Astrocyte (in vitro differentiated cells and primary cell): ENCODE data around the gene NUPR2. TPM values are rescaled to one million over a fixed set of nuclear protein-coding genes. Genes with fewer than 3 reads are reported as not detected.
"Not testable (repeated sequence)": the region's sequence is repeated elsewhere in the genome, so short reads cannot be mapped to it uniquely, and the experiment has no call there.

Experiments
- DNase-seq: peaks from one replicate; pipeline ENCODE4 v3.0.0-alpha.2; 2010; ENCODE audit warnings: low read depth
- FAIRE-seq: peaks from 2 replicates; lab custom pipeline; 2011; peaks lifted over from hg19 to GRCh38; lab: Jason Lieb, UNC
- H2AFZ ChIP-seq: 2 replicates; pipeline ENCODE4 v1.6.0; 2012; ENCODE audit warnings: low read depth, low read length, inconsistent platforms
- H3K27ac ChIP-seq: 2 replicates; pipeline ENCODE4 v1.5.1; 2011; ENCODE audit warnings: low read depth, low read length, inconsistent platforms
- H3K27me3 ChIP-seq: 2 replicates; pipeline ENCODE4 v1.6.0; 2011; ENCODE audit warnings: low read length, inconsistent platforms; ENCODE audit not compliant: insufficient read depth
- H3K36me3 ChIP-seq: 2 replicates; pipeline ENCODE4 v1.5.1; 2011; ENCODE audit warnings: low read length, inconsistent platforms; ENCODE audit not compliant: insufficient read depth
- H3K4me1 ChIP-seq: 2 replicates; pipeline ENCODE4 v1.5.1; 2011; ENCODE audit warnings: low read length, inconsistent platforms; ENCODE audit not compliant: insufficient read depth
- H3K4me2 ChIP-seq: 2 replicates; pipeline ENCODE4 v1.6.0; 2012; ENCODE audit warnings: low read length, inconsistent platforms
- H3K4me3 ChIP-seq: 2 replicates; pipeline ENCODE4 v1.5.1; 2011; ENCODE audit warnings: low read depth, mild to moderate bottlenecking, low read length, inconsistent platforms; ENCODE audit not compliant: insufficient read depth
- H3K79me2 ChIP-seq: 2 replicates; pipeline ENCODE4 v1.6.0; 2012; ENCODE audit warnings: mild to moderate bottlenecking, low read length, inconsistent platforms; ENCODE audit not compliant: insufficient read depth
- H3K9ac ChIP-seq: 2 replicates; pipeline ENCODE4 v1.6.0; 2012; ENCODE audit warnings: mild to moderate bottlenecking, low read length, inconsistent platforms
- H3K9me3 ChIP-seq: 2 replicates; pipeline ENCODE4 v1.5.1; 2012; ENCODE audit warnings: low read depth, mild to moderate bottlenecking, low read length, inconsistent platforms; ENCODE audit not compliant: insufficient read depth
- H4K20me1 ChIP-seq: 2 replicates; pipeline ENCODE4 v1.6.0; 2012; ENCODE audit warnings: low read length, inconsistent platforms; ENCODE audit not compliant: insufficient read depth
- H3K27ac Mint-ChIP-seq: one replicate; pipeline ENCODE4 v1.8.0; 2021; ENCODE audit warnings: mild to moderate bottlenecking, mixed read lengths; ENCODE audit not compliant: unreplicated experiment
- H3K27me3 Mint-ChIP-seq: one replicate; pipeline ENCODE4 v1.8.0; 2021; ENCODE audit warnings: low read depth, mixed read lengths; ENCODE audit not compliant: unreplicated experiment
- H3K36me3 Mint-ChIP-seq: one replicate; pipeline ENCODE4 v1.8.0; 2021; ENCODE audit warnings: low read depth, mixed read lengths; ENCODE audit not compliant: unreplicated experiment
- H3K4me1 Mint-ChIP-seq: one replicate; pipeline ENCODE4 v1.8.0; 2021; ENCODE audit warnings: low read depth, mixed read lengths; ENCODE audit not compliant: unreplicated experiment
- H3K4me3 Mint-ChIP-seq: one replicate; pipeline ENCODE4 v1.8.0; 2021; ENCODE audit warnings: mild to moderate bottlenecking, moderate library complexity, mixed read lengths; ENCODE audit not compliant: unreplicated experiment
- H3K9me3 Mint-ChIP-seq: one replicate; pipeline ENCODE4 v1.8.0; 2021; ENCODE audit warnings: mild to moderate bottlenecking, mixed read lengths; ENCODE audit not compliant: unreplicated experiment
- CTCF ChIP-seq: IDR thresholded peaks from 2 replicates; pipeline ENCODE4 v1.5.1; 2011; ENCODE audit warnings: low read depth, mild to moderate bottlenecking, inconsistent platforms, low read length, moderate library complexity; ENCODE audit not compliant: insufficient read depth
- EZH2 ChIP-seq: IDR thresholded peaks from 2 replicates; pipeline ENCODE4 v1.6.1; 2012; ENCODE audit warnings: mild to moderate bottlenecking, low read length, inconsistent platforms; ENCODE audit not compliant: insufficient read depth
- total RNA-seq: library from RNA; stranded (reverse); gene quantifications from 2 replicates; pipeline ENCODE4 v1.2.1, GENCODE V29; 2021

Gene NUPR2
- total RNA-seq, 1 donor from 2014 or later, result not detected

GRCh38 chr7:56097700-56098099 lies 18.5 kb downstream of the NUPR2 start:
- Mint-ChIP-seq H3K4me1 (no peaks in the 10 kb centered on the region), H3K27ac (no peak overlapping the region), H3K9me3 (no peaks in the 10 kb centered on the region), H3K4me3 (no peak overlapping the region), H3K27me3 (no peaks in the 10 kb centered on the region), H3K36me3 (no peaks in the 10 kb centered on the region)
- Histone ChIP-seq H3K9me3 (no peaks in the 10 kb centered on the region), H3K4me3 (no peak overlapping the region), H3K4me2 (peak overlapping the region; percentile 2), H3K4me1 (peaks cover 11% of the 10 kb centered on the region), H3K36me3 (peaks cover 30% of the 10 kb centered on the region), H3K27ac (no peak overlapping the region), H3K79me2 (peaks cover 3% of the 10 kb centered on the region), H3K9ac (no peak overlapping the region), H2AFZ (no peak overlapping the region), H3K27me3 (no peaks in the 10 kb centered on the region), H4K20me1 (peaks cover 4% of the 10 kb centered on the region)
- DNase-seq (peak; percentile 73), FAIRE-seq (no peak)
- TF ChIP-seq EZH2 (no peak), CTCF (no peak)

GRCh38 chr7:56092789-56093531 lies 23.3 kb downstream of the NUPR2 start, which contains the start of gene PHKG1:
Gene PHKG1 (minus strand): TSS chr7:56092952. CDS start chr7:56088941, 4,011 bp downstream.
- Histone ChIP-seq H3K9ac (no peak within 1 kb of the TSS), H3K4me2 (peak within 1 kb of the TSS; percentile 62), H3K36me3 (no peaks in the 10 kb centered on the region), H3K4me1 (peaks cover 13% of the 10 kb centered on the region), H3K4me3 (no peak within 1 kb of the TSS), H2AFZ (no peak within 1 kb of the TSS), H4K20me1 (no peaks in the 10 kb centered on the region), H3K27ac (no peak within 1 kb of the TSS), H3K27me3 (no peaks in the 10 kb centered on the region), H3K79me2 (no peaks in the 10 kb centered on the region), H3K9me3 (no peaks in the 10 kb centered on the region)
- Mint-ChIP-seq H3K4me3 (no peak within 1 kb of the TSS), H3K4me1 (no peaks in the 10 kb centered on the region), H3K27me3 (no peaks in the 10 kb centered on the region), H3K9me3 (no peaks in the 10 kb centered on the region), H3K36me3 (peaks cover 4% of the 10 kb centered on the region), H3K27ac (no peak within 1 kb of the TSS)
- TF ChIP-seq EZH2 (no peak), CTCF (peak; percentile 40)
- DNase-seq, result peak; percentile 72
- FAIRE-seq, result peak; percentile 80

- H4K20me1 ChIP-seq, H3K36me3 ChIP-seq, H3K4me3 Mint-ChIP-seq, H3K4me1 Mint-ChIP-seq, H3K9me3 Mint-ChIP-seq, H3K27me3 Mint-ChIP-seq, H3K4me3 ChIP-seq, DNase-seq, H2AFZ ChIP-seq, FAIRE-seq, H3K9me3 ChIP-seq, H3K27me3 ChIP-seq, H3K27ac ChIP-seq, H3K9ac ChIP-seq, H3K27ac Mint-ChIP-seq, H3K4me1 ChIP-seq, H3K79me2 ChIP-seq, H3K36me3 Mint-ChIP-seq: not testable (repeated sequence)
- peak overlapping the region; percentile 62 for H3K4me2 ChIP-seq
Observed at GRCh38 chr7:56092388-56092787, 23.8 kb downstream of the NUPR2 start.
